Lung (tissue), 16 donors: ENCODE measurements around the gene KIF27. TPM values are rescaled to one million over a fixed set of nuclear protein-coding genes. Genes with fewer than 3 reads are reported as not detected.

Experiments used
- ATAC-seq: fragments of 200-7000 bp; cut with Tn5 transposase; one replicate; pipeline ENCODE4 v1.9.1; 2020; ENCODE audit warnings: moderate number of reproducible peaks; ENCODE audit not compliant: insufficient read depth, low FRiP score
- DNase-seq, 3 donors: peaks; one replicate each; pipeline ENCODE4 v3.0.0-alpha.2; 2013 to 2017
- H3K27ac ChIP-seq, 2 donors: one replicate each; pipeline ENCODE4 v1.5.1; 2013; ENCODE audit warnings: mild to moderate bottlenecking in 2 of 2, moderate library complexity in 2 of 2, control low read depth in 1 of 2, inconsistent platforms in 1 of 2, low read depth in 1 of 2, low read length in 1 of 2
- H3K27me3 ChIP-seq, 3 donors: one replicate each; pipeline ENCODE4 v1.5.1; 2013; ENCODE audit warnings: low read length in 2 of 3; ENCODE audit not compliant: control insufficient read depth in 3 of 3, insufficient read depth in 3 of 3
- H3K36me3 ChIP-seq, 4 donors: one replicate each; pipeline ENCODE4 v1.5.1; 2013; ENCODE audit warnings: low read length in 4 of 4, mild to moderate bottlenecking in 1 of 4, moderate library complexity in 1 of 4; ENCODE audit not compliant: control insufficient read depth in 4 of 4, insufficient read depth in 4 of 4
- H3K4me1 ChIP-seq, 5 donors: one replicate each; pipeline ENCODE4 v1.5.1; 2013; ENCODE audit warnings: low read length in 5 of 5, mild to moderate bottlenecking in 2 of 5, moderate library complexity in 1 of 5; ENCODE audit not compliant: control insufficient read depth in 5 of 5, insufficient read depth in 5 of 5
- H3K4me3 ChIP-seq: one replicate; pipeline ENCODE4 v1.5.1; 2013; ENCODE audit warnings: mild to moderate bottlenecking, control low read depth, moderate library complexity
- H3K9ac ChIP-seq, 2 donors: one replicate each; pipeline ENCODE4 v1.5.1; 2013; ENCODE audit warnings: low read length in 2 of 2, control low read depth in 1 of 2; ENCODE audit not compliant: insufficient read depth in 1 of 2
- H3K9me3 ChIP-seq, 4 donors: one replicate each; pipeline ENCODE4 v1.5.1; 2013; ENCODE audit warnings: low read length in 3 of 4, mild to moderate bottlenecking in 1 of 4, moderate library complexity in 1 of 4; ENCODE audit not compliant: control insufficient read depth in 4 of 4, insufficient read depth in 3 of 4
- CTCF ChIP-seq: IDR thresholded peaks from 2 replicates; pipeline ENCODE4 v1.5.1; 2012; ENCODE audit warnings: mild to moderate bottlenecking; ENCODE audit errors: control extremely low read depth, extremely low read depth
- WGBS, 2 donors: extraction: QIAGEN DNeasy Blood & Tissue Kit; methylation state at CpG; one replicate each; pipeline ENCODE4 v1.1.7; 2013; 5-methylcytosine and 5-hydroxymethylcytosine counted together
- long read RNA-seq, 5 donors: transcript quantifications; one replicate each; lab custom pipeline, GENCODE V29; 2026
- polyA plus RNA-seq, 2 donors: library from polyadenylated mRNA; stranded (reverse); fragments of 200-250 nt; gene quantifications; one replicate each; pipeline ENCODE4 v1.2.1, GENCODE V29; 2013
- total RNA-seq, 2 donors: library from RNA; depleted of rRNA in 1 of 2; stranded (reverse); fragments of >200 nt in 1 of 2; gene quantifications; one replicate each; pipeline ENCODE4 v1.2.1, GENCODE V29; 2014 to 2021
- donor health status: control.
- donor health status: control.
- donor health status: Bipolar disorder and iron deficiency.
- donor health status: healthy.
- donor health status: DM: yes; HTN: yes; CAD: no.

KIF27 gene
- total RNA-seq, result 10 to 100 TPM in 1 of 2 donors, 1 to 10 TPM in 1; 8.8 to 24.6 TPM
- 1 to 10 TPM; 1.6 to 2.9 TPM for polyA plus RNA-seq
- long read RNA-seq, donor 1, result 0 reads
- long read RNA-seq, donor 2, result 0 reads
- long read RNA-seq, donor 3, result 0 reads
- long read RNA-seq, donor 4, partial matches to known transcripts, result 0 of 5 reads
- long read RNA-seq, donor 4, other reads (novel, unspliced or antisense), result 5 of 5 reads
- long read RNA-seq, donor 5, partial matches to known transcripts, result 0 of 1 reads
- long read RNA-seq, donor 5, other reads (novel, unspliced or antisense), result 0 of 1 reads

GRCh38 chr9:83920927-83921707 is at the start of gene KIF27:
TSS of gene KIF27 (minus strand) at chr9:83921432. CDS start at chr9:83915591, 5,841 bp downstream.
- 0 to 1% methylated on average over 69 to 92 of the region's 92 CpGs for WGBS, 2 donors
- Histone ChIP-seq H3K4me1 (peaks cover 0 to 9% (median 3%) of the 10 kb centered on the region in 5 donors), H3K36me3 (peaks cover 0 to 5% (median 0%) of the 10 kb centered on the region in 4 donors), H3K9me3 (no peaks in the 10 kb centered on the region), H3K4me3 (peak within 1 kb of the TSS; percentile 59), H3K27me3 (no peaks in the 10 kb centered on the region), H3K27ac (peak within 1 kb of the TSS; percentile 94 to 95), H3K9ac (peak within 1 kb of the TSS; percentile 81 to 89)
- ATAC-seq (peak; percentile 97), DNase-seq (peak; percentile 99 to 100 (median 99))
- TF ChIP-seq CTCF, result no peak

GRCh38 chr9:83969602-83970001 is 48.4 kb upstream of the KIF27 start:
- ATAC-seq (no peak), DNase-seq (no peak)
- WGBS, 2 donors, result 83 to 84% methylated on average over 3 of the region's 3 CpGs
- H3K27me3 ChIP-seq, result no peaks in the 10 kb centered on the region
- no peaks in the 10 kb centered on the region for H3K9me3 ChIP-seq
- no peak for TF ChIP-seq CTCF
- no peak overlapping the region for H3K27ac ChIP-seq
- peaks cover 0 to 5% (median 0%) of the 10 kb centered on the region in 5 donors for H3K4me1 ChIP-seq
- H3K9ac ChIP-seq, result no peak overlapping the region
- no peak overlapping the region for H3K4me3 ChIP-seq
- H3K36me3 ChIP-seq, result peaks cover 21 to 60% (median 49%) of the 10 kb centered on the region in 4 donors

- H3K4me1 ChIP-seq, result peaks cover 0 to 5% (median 0%) of the 10 kb centered on the region in 5 donors
- H3K27me3 ChIP-seq, result no peaks in the 10 kb centered on the region
- no peak for ATAC-seq
- no peak overlapping the region for H3K4me3 ChIP-seq
- H3K36me3 ChIP-seq, result peaks cover 14 to 37% (median 27%) of the 10 kb centered on the region in 4 donors
- H3K27ac ChIP-seq, result no peak overlapping the region
- no peak overlapping the region for H3K9ac ChIP-seq
- no peak for TF ChIP-seq CTCF
- WGBS, 2 donors, result 87 to 91% methylated on average over 1 of the region's 1 CpG
- H3K9me3 ChIP-seq, result no peaks in the 10 kb centered on the region
- no peak for DNase-seq
These were observed 45.8 kb upstream of the KIF27 start for GRCh38 chr9:83967073-83967472.
